BLaER1 (cell line): ENCODE measurements around the gene ZDHHC3.

Experiments
- H3K27ac ChIP-seq: shearing (Covaris generic); formaldehyde crosslinking; 2 replicates; pipeline ENCODE4 v1.8.1; 2022
- H3K27me3 ChIP-seq: shearing (Covaris generic); formaldehyde crosslinking; 2 replicates; pipeline ENCODE4 v1.8.1; 2022
- H3K36me3 ChIP-seq: shearing (Covaris generic); formaldehyde crosslinking; 2 replicates; pipeline ENCODE4 v1.8.1; 2022
- H3K4me1 ChIP-seq: shearing (Covaris generic); formaldehyde crosslinking; 2 replicates; pipeline ENCODE4 v1.8.1; 2022
- H3K4me2 ChIP-seq: shearing (Covaris generic); formaldehyde crosslinking; 2 replicates; pipeline ENCODE4 v1.8.1; 2022
- H3K4me3 ChIP-seq: shearing (Covaris generic); formaldehyde crosslinking; 2 replicates; pipeline ENCODE4 v1.8.1; 2022
- H3K9ac ChIP-seq: shearing (Covaris generic); formaldehyde crosslinking; 2 replicates; pipeline ENCODE4 v1.8.1; 2022
- H3K9me3 ChIP-seq: shearing (Covaris generic); formaldehyde crosslinking; 2 replicates; pipeline ENCODE4 v1.8.1; 2022
- H4K20me1 ChIP-seq: shearing (Covaris generic); formaldehyde crosslinking; 2 replicates; pipeline ENCODE4 v1.8.1; 2022
- Cebpa-rat ChIP-seq: shearing (Covaris generic); IDR thresholded peaks from 2 replicates; pipeline ENCODE4 v1.8.1; 2022

The ZDHHC3 gene

GRCh38 chr3:44890852-44891251 is 85.1 kb downstream of the ZDHHC3 start:
- Histone ChIP-seq H3K4me1 (no peaks in the 10 kb centered on the region), H3K9ac (no peak overlapping the region), H3K4me2 (no peak overlapping the region), H4K20me1 (no peaks in the 10 kb centered on the region), H3K9me3 (0 out of 2 replicates have a peak, but pooled peaks cover 3% of the 10 kb centered on the region), H3K27me3 (no peaks in the 10 kb centered on the region), H3K4me3 (no peak overlapping the region), H3K27ac (no peak overlapping the region), H3K36me3 (no peaks in the 10 kb centered on the region)
- no peak for TF ChIP-seq Cebpa-rat

DNA sequence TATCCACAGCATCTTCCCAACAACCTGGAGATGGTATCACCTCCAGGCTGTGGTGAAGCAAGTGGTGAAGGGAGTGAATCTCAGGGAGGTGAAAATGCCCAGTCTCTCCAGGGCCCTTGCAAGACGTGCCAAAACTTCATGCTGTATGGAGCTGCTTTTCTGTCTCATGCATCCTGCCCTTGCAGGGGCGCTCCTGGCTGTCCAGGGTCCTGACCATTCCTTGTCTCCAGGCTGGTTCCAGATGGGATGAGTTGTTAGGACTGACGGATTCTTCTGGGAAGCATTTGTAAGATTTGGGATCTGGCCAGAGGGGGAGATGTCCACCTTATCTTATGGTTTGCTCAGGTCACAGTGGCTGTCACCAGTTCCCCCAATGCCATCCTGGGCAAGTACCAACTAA is 85.7 kb downstream of the ZDHHC3 start:
- H3K27ac ChIP-seq, result no peak overlapping the region
- H3K4me3 ChIP-seq, result no peak overlapping the region
- no peak overlapping the region for H3K4me2 ChIP-seq
- H3K27me3 ChIP-seq, result no peaks in the 10 kb centered on the region
- no peaks in the 10 kb centered on the region for H3K36me3 ChIP-seq
- H4K20me1 ChIP-seq, result no peaks in the 10 kb centered on the region
- no peaks in the 10 kb centered on the region for H3K4me1 ChIP-seq
- 0 out of 2 replicates have a peak, but pooled peaks cover 3% of the 10 kb centered on the region for H3K9me3 ChIP-seq
- H3K9ac ChIP-seq, result no peak overlapping the region
- TF ChIP-seq Cebpa-rat, result no peak

GRCh38 chr3:44887101-44887500 is 88.9 kb downstream of the ZDHHC3 start:
- H3K27ac ChIP-seq, result no peak overlapping the region
- TF ChIP-seq Cebpa-rat, result no peak
- no peaks in the 10 kb centered on the region for H3K27me3 ChIP-seq
- H3K4me2 ChIP-seq, result no peak overlapping the region
- H3K4me1 ChIP-seq, result no peaks in the 10 kb centered on the region
- H3K4me3 ChIP-seq, result no peak overlapping the region
- no peaks in the 10 kb centered on the region for H4K20me1 ChIP-seq
- H3K9ac ChIP-seq, result no peak overlapping the region
- no peaks in the 10 kb centered on the region for H3K36me3 ChIP-seq
- H3K9me3 ChIP-seq, result no peaks in the 10 kb centered on the region

- H3K4me2 ChIP-seq, result no peak overlapping the region
- no peak overlapping the region for H3K4me3 ChIP-seq
- H3K36me3 ChIP-seq, result no peaks in the 10 kb centered on the region
- H3K27me3 ChIP-seq, result no peaks in the 10 kb centered on the region
- no peak overlapping the region for H3K9ac ChIP-seq
- H3K27ac ChIP-seq, result no peak overlapping the region
- H4K20me1 ChIP-seq, result no peaks in the 10 kb centered on the region
- no peaks in the 10 kb centered on the region for H3K9me3 ChIP-seq
- no peak for TF ChIP-seq Cebpa-rat
- no peaks in the 10 kb centered on the region for H3K4me1 ChIP-seq
These were observed 89.4 kb downstream of the ZDHHC3 start for GRCh38 chr3:44886561-44886960.

DNA sequence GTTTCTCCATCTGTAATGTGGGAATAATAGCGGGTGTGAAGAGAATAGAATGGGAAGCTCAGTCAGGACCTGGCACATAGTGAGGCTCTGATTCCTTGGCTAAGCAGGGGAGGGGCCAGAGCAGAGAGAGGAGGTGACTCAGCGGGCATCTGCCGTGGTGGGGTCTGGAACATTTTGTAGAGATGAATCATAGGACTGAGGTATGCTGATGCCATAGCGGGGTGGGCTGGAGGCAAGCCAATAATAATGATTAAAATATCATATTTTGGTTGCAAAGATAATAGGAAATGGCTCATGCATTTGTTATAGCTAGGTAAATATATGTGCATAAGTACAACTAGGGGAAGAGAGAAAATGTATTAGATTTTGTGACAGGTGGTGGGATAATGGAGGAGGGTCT is 90.4 kb downstream of the ZDHHC3 start:
- no peaks in the 10 kb centered on the region for H3K27me3 ChIP-seq
- no peaks in the 10 kb centered on the region for H3K4me1 ChIP-seq
- no peaks in the 10 kb centered on the region for H3K9me3 ChIP-seq
- H3K9ac ChIP-seq, result no peak overlapping the region
- no peaks in the 10 kb centered on the region for H4K20me1 ChIP-seq
- H3K4me3 ChIP-seq, result no peak overlapping the region
- H3K36me3 ChIP-seq, result no peaks in the 10 kb centered on the region
- H3K4me2 ChIP-seq, result no peak overlapping the region
- TF ChIP-seq Cebpa-rat, result no peak
- H3K27ac ChIP-seq, result no peak overlapping the region

DNA sequence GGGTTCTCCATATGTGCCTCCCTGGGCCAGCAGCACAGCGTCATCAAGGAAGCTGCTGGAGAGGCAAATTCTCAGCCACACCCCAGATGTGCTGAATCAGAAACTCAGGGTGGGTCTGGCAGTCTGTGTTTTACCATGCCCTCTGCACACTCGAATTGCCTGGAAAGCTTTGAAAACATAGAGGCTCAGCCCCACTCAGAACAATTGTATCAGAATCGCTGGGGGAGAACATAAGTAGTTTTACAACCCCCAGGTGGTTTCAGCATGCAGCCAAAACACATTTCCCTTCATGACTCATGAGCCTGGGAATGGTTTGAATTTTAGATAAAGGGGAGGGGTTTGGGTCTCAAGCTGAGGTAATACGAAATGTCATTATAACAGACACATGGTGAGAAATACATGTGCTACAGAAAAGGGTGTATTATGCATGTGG is 92.0 kb downstream of the ZDHHC3 start:
- no peaks in the 10 kb centered on the region for H3K27me3 ChIP-seq
- no peak overlapping the region for H3K4me2 ChIP-seq

DNA sequence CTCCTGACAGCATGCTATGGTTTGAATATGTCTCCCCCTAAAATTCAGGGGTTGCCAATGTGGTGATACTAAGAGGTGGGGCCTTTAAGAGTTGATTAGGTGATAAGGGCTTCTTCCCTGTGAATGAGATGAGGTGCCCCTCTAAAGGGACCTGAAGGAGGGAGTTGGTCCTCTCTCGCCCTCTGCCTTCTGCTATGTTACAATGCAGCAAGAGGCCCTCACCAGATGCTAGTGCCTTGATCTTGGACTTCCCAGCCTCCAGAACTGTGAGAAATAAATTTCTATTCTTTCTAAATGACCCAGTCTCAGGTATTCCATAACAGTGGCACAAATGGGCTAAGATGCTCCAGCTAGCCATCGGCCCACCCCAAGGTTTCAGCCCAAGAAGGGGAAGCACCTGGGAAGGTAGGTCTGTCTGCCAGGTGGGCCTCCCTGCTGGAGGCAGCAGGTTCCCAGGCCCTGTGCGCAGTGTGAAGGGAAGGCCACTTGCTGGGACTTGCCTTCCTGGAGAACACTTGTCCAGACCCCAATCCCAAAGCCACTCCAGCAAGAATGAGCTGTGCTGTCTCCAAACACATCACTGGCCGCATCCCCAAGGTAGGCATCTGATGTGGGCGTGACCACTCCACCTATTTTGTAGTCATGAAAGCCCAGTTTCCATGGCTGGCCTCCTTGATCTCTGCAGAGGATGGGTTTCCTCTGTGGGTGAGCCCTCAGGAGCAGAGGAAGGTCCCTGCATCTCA is 92.6 kb downstream of the ZDHHC3 start:
- no peak overlapping the region for H3K4me2 ChIP-seq

More for the DNA sequence above, 92.0 kb downstream of the ZDHHC3 start:
- no peak overlapping the region for H3K9ac ChIP-seq
- no peak overlapping the region for H3K4me3 ChIP-seq
- no peak for TF ChIP-seq Cebpa-rat
- no peaks in the 10 kb centered on the region for H3K9me3 ChIP-seq
- no peaks in the 10 kb centered on the region for H4K20me1 ChIP-seq
- no peaks in the 10 kb centered on the region for H3K36me3 ChIP-seq
- no peak overlapping the region for H3K27ac ChIP-seq
- H3K4me1 ChIP-seq, result no peaks in the 10 kb centered on the region

GRCh38 chr3:44880284-44880683 is 95.7 kb downstream of the ZDHHC3 start:
- TF ChIP-seq Cebpa-rat, result no peak
- Histone ChIP-seq H4K20me1 (no peaks in the 10 kb centered on the region), H3K27me3 (no peaks in the 10 kb centered on the region), H3K9me3 (no peaks in the 10 kb centered on the region), H3K4me1 (no peaks in the 10 kb centered on the region), H3K27ac (no peak overlapping the region), H3K4me2 (no peak overlapping the region), H3K4me3 (no peak overlapping the region), H3K9ac (no peak overlapping the region), H3K36me3 (no peaks in the 10 kb centered on the region)

More for the DNA sequence above, 92.6 kb downstream of the ZDHHC3 start:
- Histone ChIP-seq H3K27me3 (no peaks in the 10 kb centered on the region), H3K4me3 (no peak overlapping the region), H3K27ac (no peak overlapping the region), H4K20me1 (no peaks in the 10 kb centered on the region), H3K36me3 (no peaks in the 10 kb centered on the region), H3K9me3 (no peaks in the 10 kb centered on the region), H3K4me1 (no peaks in the 10 kb centered on the region), H3K9ac (no peak overlapping the region)
- TF ChIP-seq Cebpa-rat, result no peak

DNA sequence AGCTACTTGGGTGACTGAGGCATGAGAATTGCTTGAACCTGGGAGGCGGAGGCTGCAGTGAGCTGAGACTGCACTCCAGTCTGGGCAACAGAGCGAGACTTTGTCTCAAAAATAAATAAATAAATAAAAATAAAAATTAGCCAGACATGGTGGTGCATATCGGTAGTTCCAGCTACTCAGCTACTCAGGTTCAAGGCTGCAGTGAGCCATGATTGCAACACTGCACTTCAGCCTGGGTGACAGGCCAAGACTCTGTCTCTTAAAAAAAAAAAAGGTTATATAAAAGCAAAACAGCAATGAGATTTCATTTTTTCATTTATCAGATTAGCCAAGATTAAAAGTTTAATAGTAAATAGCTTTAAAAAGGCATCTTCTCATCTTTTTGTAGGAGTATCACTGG is 98.6 kb downstream of the ZDHHC3 start:
- H3K36me3 ChIP-seq, result no peaks in the 10 kb centered on the region
- peaks cover 6% of the 10 kb centered on the region for H3K4me1 ChIP-seq
- H3K27me3 ChIP-seq, result no peaks in the 10 kb centered on the region
- no peaks in the 10 kb centered on the region for H3K9me3 ChIP-seq
- H3K4me3 ChIP-seq, result no peak overlapping the region
- no peak for TF ChIP-seq Cebpa-rat
- H3K9ac ChIP-seq, result no peak overlapping the region
- no peak overlapping the region for H3K27ac ChIP-seq
- H4K20me1 ChIP-seq, result no peaks in the 10 kb centered on the region
- no peak overlapping the region for H3K4me2 ChIP-seq

GRCh38 chr3:44875596-44875995 is 100.4 kb downstream of the ZDHHC3 start:
- no peak overlapping the region for H3K4me2 ChIP-seq
- H3K9ac ChIP-seq, result no peak overlapping the region
- H3K27me3 ChIP-seq, result no peaks in the 10 kb centered on the region
- H3K36me3 ChIP-seq, result no peaks in the 10 kb centered on the region
- H3K4me3 ChIP-seq, result no peak overlapping the region
- no peaks in the 10 kb centered on the region for H3K9me3 ChIP-seq
- TF ChIP-seq Cebpa-rat, result 0 out of 2 replicates have a peak, but pooled peaks have one; percentile 61
- H3K27ac ChIP-seq, result no peak overlapping the region
- H3K4me1 ChIP-seq, result peaks cover 23% of the 10 kb centered on the region
- no peaks in the 10 kb centered on the region for H4K20me1 ChIP-seq
